AG10803 (cell line): Measurements from ENCODE around the gene PAQR8.
"Not testable (repeated sequence)": the region's sequence is repeated elsewhere in the genome, so short reads cannot be mapped to it uniquely, and the experiment has no call there.

ENCODE experiments used
- DNase-seq: peaks from one replicate; pipeline ENCODE4 v3.0.0; 2010; ENCODE audit warnings: low read depth
- H3K4me3 ChIP-seq: 2 replicates; pipeline ENCODE4 v1.5.1; 2011; ENCODE audit warnings: mild to moderate bottlenecking, low read length, control low read depth
- CTCF ChIP-seq: conservative IDR thresholded peaks from 2 replicates; pipeline ENCODE4 v1.5.1; 2011; ENCODE audit warnings: mild to moderate bottlenecking, low read length, control low read depth, inconsistent platforms

Gene PAQR8

GRCh38 chr6:52377538-52378221 lies 15.7 kb downstream of the PAQR8 start:
- no peak for DNase-seq
- H3K4me3 ChIP-seq: no peak overlapping the region
- no peak for TF ChIP-seq CTCF

- no peak for TF ChIP-seq CTCF
- DNase-seq: no peak
- no peak overlapping the region for H3K4me3 ChIP-seq
Measured at GRCh38 chr6:52381249-52381648, 19.3 kb downstream of the PAQR8 start.

GRCh38 chr6:52384145-52384766 lies 22.3 kb downstream of the PAQR8 start:
- TF ChIP-seq CTCF: no peak
- no peak for DNase-seq
- H3K4me3 ChIP-seq: no peak overlapping the region

GRCh38 chr6:52385074-52385473 lies 23.1 kb downstream of the PAQR8 start:
- DNase-seq: no peak
- TF ChIP-seq CTCF: no peak
- H3K4me3 ChIP-seq: no peak overlapping the region

GRCh38 chr6:52388119-52388518 lies 26.2 kb downstream of the PAQR8 start:
- H3K4me3 ChIP-seq, DNase-seq: not testable (repeated sequence)

- no peak overlapping the region for H3K4me3 ChIP-seq
- no peak for DNase-seq
- TF ChIP-seq CTCF: no peak
Measured at GRCh38 chr6:52388790-52389189, 26.8 kb downstream of the PAQR8 start.

- TF ChIP-seq CTCF: no peak
- DNase-seq: no peak
- no peak overlapping the region for H3K4me3 ChIP-seq
Measured at GRCh38 chr6:52389264-52389625, 27.3 kb downstream of the PAQR8 start.
